IPS-NIHi7 (cell line): ENCODE measurements around the gene SEC16B.
A peak's percentile ranks its signal among the peaks of the same experiment; 100 is the strongest.

ENCODE experiments used
- DNase-seq: peaks from one replicate; pipeline ENCODE4 v3.0.0; 2012; ENCODE audit warnings: mixed read lengths; ENCODE audit errors: extremely low spot score

Gene SEC16B

DNA sequence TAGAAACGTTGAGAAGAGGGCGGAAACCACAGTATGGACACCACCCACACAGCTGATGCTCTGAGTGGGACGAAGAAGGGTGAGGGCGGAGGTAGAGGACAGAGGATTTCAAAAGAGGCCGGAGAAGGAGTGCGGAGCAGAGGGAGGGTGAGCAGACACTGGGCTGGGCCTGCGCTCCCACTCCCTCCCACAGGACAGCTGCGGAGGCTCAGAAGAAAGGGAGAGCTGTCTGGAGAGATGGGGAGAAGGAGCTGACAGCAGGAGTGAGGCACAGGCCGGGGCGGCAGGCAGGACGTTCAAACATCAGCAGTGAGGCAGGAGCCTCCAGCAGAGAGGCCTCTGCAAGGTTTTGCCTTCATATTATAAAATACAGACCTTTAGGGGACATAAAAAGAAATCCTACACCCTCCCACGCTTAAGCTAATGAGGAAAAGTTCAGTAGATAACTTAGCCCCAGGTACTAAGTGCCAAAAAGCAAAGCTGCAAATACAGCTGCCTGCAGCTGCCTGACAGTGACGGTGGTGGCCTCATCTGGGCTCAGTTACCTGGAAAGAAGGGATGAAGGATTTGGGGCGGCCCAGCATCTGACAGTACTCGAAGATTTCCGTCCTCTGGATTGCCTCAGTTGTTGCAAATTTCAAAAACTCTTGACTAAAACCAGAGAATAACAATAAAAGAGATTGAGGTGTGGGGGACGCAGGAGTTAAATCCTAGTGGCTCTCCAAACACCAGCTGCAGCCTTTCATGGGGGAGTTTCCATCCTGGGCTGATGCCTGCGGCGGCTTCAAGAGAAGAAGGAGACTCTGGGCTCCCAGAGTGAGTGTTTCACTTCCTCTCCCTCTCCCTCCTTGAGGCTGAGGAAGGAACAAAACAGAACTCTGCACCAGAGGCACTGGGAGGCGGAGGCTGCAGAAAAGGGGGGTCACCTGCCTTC, 25.6 kb downstream of the SEC16B start:
- no peak for DNase-seq

- no peak for DNase-seq
Measured at GRCh38 chr1:177941976-177942375, 27.9 kb downstream of the SEC16B start.

- DNase-seq, result no peak
Measured at GRCh38 chr1:177940682-177941081, 29.2 kb downstream of the SEC16B start.

- DNase-seq, result no peak
Measured at GRCh38 chr1:177937931-177938330, 31.9 kb downstream of the SEC16B start.

GRCh38 chr1:177937174-177937770, 32.6 kb downstream of the SEC16B start:
- DNase-seq, result no peak

DNA sequence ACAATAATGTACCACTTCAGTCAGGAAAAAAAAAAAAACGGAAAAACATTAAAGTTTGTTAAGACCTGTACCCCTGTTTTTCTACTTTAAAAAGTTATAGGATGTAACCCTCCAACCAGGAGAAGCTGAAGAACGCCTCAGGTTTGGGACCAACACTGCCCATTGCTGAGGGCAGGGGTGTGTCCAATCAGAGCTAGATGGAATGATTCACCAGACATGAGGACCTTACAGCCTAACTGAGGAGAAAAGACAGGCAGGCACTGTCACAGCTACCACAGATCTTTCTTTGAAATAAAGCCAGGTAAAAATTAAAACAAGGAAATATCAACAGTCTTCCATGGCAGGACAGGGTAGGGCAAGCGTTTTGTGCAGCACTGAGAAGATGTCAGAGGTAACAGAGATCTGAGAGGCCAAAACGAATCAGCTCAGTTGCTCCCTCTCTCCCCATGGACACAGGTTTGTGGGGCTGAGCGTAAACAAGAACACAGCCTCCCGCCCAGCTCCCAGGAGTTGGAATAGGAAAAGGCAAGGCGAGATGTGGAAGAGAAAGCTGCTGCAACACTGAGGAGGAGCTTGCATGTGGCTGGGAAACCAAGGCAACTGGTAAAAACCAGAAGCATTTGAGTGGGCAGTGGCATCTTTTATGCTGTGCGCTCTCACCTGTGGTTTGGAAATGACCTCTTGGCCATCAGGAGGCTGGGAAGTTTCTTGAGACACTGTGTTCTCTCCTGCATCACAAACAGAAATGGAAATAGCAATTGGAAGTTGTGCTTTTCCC, 34.0 kb downstream of the SEC16B start:
- no peak for DNase-seq

- no peak for DNase-seq
Measured at GRCh38 chr1:177934927-177935326, 34.9 kb downstream of the SEC16B start.

DNA sequence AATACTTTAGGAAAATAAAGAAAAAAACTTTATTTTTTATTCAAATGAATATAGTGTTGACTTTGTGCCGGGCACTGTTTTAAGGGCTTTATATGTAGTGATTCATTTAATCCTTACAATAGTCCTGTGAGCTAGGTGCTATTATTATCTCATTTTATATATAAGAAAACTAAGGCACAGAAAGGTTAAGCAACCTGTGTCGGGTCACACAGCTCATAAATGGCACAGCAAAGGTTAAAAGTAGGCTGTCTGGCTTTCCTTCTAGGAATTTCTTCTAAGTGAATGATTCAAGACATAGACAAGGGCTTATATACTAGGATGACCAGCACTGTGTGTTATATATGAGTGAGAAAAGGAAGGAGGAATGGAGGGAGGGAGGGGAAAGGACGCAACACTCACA, 35.4 kb downstream of the SEC16B start:
- DNase-seq, result no peak

DNA sequence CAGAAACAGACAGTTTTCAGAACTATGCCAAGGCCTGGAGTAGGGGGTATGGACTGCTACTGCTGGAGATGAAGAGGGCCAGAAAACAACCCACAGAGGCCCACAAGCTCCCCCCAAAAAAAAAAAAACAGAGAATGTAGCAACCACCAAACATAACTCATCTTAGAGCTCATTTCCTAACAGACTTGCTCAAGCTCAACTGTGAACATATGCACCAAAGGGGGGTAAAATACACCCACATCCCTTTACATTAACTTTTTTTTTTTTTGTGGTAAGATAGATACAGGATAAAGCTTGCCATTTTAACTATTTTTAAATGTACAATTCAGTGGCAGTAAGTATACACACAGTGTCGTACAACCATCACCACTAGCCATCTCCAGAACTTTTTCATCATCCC, 36.0 kb downstream of the SEC16B start:
- DNase-seq, result no peak

DNA sequence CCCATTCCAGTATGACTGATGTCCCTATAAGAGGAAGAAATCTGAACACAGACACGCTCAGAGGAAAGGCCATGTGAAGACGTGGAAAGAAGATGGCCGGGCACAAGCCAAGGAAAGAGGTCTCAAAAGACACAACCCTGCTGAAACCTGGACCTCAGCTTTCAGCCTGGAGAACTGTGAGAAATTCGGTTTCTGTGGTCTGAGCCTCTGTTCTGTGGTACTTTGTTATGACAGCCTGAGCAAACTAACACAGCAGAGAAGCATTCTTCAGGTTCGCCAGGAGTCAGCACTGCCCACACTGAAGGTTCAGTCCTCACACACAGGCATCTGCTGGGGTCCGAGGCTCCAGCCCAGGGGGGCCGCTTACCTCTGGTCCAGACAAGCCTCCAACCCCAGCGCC, 37.7 kb downstream of the SEC16B start:
- DNase-seq, result no peak

- no peak for DNase-seq
Measured at GRCh38 chr1:177928952-177929351, 40.9 kb downstream of the SEC16B start.

DNA sequence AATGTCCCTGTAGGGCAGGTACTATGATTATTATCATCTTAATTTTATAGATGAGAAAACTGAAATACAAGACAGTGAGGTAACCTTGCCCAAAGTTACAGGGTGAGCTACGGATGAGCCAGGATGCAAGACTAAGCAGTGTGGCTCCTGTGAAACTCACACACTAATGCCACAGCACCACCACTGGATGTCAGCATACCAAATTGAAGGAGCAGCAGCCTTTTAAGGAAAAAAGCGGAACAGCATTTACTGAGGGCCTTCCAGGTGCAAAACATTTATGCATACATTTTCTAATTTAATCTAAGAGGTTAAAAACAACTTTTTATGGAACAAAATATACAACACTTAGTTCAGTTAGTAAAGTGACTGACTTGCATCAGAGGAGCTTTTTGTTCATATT, 41.7 kb downstream of the SEC16B start:
- peak; percentile 49 for DNase-seq

DNA sequence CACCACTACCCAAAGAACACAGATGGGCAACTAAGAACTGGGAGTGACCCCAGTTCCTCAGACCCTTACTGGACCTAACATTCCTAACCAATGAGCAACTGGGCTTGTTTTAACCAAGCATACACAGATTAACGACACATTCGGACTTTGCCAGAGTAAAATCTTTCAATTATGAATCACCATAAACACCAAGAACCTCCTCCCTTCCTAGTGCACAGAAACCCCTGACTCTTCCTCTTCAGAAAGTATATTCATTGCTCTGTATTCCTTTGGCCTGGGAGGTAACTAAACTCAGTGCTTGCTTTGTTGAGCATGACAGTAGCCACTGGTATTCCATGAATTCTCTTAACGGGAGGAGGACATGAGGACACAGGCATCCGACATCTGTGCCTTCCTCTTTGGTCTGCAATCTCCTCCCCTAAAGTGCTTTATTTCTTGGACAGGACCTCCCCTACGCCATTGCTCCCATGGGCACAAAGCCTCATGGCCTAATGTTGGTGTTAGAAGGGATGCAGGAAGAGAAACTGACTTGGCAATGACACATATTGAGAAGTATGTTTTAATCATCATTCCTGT, 42.7 kb downstream of the SEC16B start:
- no peak for DNase-seq

DNA sequence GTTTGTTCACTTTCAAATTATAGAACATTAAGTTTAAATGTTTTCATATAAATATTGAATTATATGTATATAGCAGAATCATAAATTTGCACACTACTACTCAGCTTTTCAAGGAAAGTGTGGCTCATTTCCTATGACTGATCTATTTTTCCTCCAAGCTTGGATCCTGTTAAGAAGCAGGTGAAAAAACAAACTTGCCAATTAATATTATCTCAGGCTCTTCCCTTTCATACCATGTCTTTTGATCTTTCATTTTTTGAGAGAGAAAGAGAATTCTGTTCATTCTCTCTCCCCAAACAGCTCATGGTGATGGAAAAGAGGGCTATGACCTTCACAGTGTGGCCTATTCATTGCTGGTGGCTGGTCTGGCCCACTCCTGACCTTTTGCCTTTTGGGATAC, 43.7 kb downstream of the SEC16B start:
- no peak for DNase-seq

DNA sequence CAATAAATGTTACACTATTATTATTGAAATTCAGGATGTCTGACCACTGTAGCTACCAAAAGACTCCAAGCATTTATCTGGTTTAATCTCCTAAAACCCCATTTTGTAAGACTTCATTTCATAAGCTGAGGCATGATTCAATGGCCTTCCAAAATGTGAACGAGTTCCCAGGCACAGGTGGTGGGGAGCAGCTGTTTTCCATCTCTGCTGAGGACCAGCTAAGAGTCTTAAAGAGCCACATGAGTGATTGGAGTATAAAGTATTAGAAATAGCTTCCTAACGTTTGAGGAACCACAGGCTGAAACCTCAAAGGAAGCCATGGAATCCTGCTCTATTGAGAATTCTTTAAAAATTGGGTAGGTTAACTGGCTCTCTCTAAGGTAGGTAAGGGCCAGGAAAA, 44.9 kb downstream of the SEC16B start:
- no peak for DNase-seq

GRCh38 chr1:177923441-177923840, 46.4 kb downstream of the SEC16B start:
- no peak for DNase-seq

- DNase-seq, result no peak
Measured at GRCh38 chr1:177922209-177922608, 47.6 kb downstream of the SEC16B start.

GRCh38 chr1:177921590-177921989, 48.3 kb downstream of the SEC16B start:
- no peak for DNase-seq

- DNase-seq, result no peak
Measured at GRCh38 chr1:177920091-177920490, 49.8 kb downstream of the SEC16B start.

DNA sequence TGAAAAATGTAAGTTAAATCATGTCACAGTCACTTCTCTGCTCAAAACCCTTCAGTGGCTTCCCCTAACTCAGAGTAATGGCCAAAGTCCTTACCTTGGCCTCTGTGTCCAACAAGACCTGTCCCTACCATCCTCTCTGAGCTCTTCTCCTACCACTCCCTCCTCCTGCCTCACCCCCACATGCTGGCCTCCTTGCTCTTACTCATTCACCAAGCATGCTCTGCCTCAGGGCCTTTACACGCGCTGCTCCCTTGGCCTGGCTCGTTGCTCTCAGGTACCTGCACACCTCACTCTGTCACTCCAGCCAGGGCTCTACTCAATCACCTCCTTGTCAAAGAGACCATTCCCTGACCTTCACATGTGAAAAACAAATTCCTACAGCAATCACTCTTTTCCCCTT, 54.2 kb downstream of the SEC16B start:
- no peak for DNase-seq

- DNase-seq, result no peak
Measured at GRCh38 chr1:177914603-177915002, 55.3 kb downstream of the SEC16B start.
